Right kidney (tissue), 9 donors: ENCODE measurements around the gene ASB1.

Source experiments
- DNase-seq: peaks from one replicate; pipeline ENCODE4 v3.0.0-alpha.2; 2016
- long read RNA-seq, 8 donors: transcript quantifications; one replicate each; lab custom pipeline, GENCODE V29; 2026

ASB1 gene
- long read RNA-seq, donor 1, full-length matches to known transcripts, result 2 of 2 reads
- long read RNA-seq, donor 1, partial matches to known transcripts, result 0 of 2 reads
- long read RNA-seq, donor 1, other reads (novel, unspliced or antisense), result 0 of 2 reads
- long read RNA-seq, donor 2, full-length matches to known transcripts, result 2 of 2 reads
- long read RNA-seq, donor 2, partial matches to known transcripts, result 0 of 2 reads
- long read RNA-seq, donor 2, other reads (novel, unspliced or antisense), result 0 of 2 reads
- long read RNA-seq, donor 3, full-length matches to known transcripts, result 2 of 2 reads
- long read RNA-seq, donor 3, partial matches to known transcripts, result 0 of 2 reads
- long read RNA-seq, donor 3, other reads (novel, unspliced or antisense), result 0 of 2 reads
- long read RNA-seq, donor 4, full-length matches to known transcripts, result 1 of 1 reads
- long read RNA-seq, donor 4, partial matches to known transcripts, result 0 of 1 reads
- long read RNA-seq, donor 4, other reads (novel, unspliced or antisense), result 0 of 1 reads
- long read RNA-seq, donor 5, full-length matches to known transcripts, result 3 of 3 reads
- long read RNA-seq, donor 5, partial matches to known transcripts, result 0 of 3 reads
- long read RNA-seq, donor 5, other reads (novel, unspliced or antisense), result 0 of 3 reads
- long read RNA-seq, donor 6, full-length matches to known transcripts, result 7 of 7 reads
- long read RNA-seq, donor 6, partial matches to known transcripts, result 0 of 7 reads
- long read RNA-seq, donor 6, other reads (novel, unspliced or antisense), result 0 of 7 reads
- long read RNA-seq, donor 7, full-length matches to known transcripts, result 4 of 4 reads
- long read RNA-seq, donor 7, partial matches to known transcripts, result 0 of 4 reads
- long read RNA-seq, donor 7, other reads (novel, unspliced or antisense), result 0 of 4 reads
- long read RNA-seq, donor 8, full-length matches to known transcripts, result 2 of 2 reads
- long read RNA-seq, donor 8, partial matches to known transcripts, result 0 of 2 reads
- long read RNA-seq, donor 8, other reads (novel, unspliced or antisense), result 0 of 2 reads

DNA sequence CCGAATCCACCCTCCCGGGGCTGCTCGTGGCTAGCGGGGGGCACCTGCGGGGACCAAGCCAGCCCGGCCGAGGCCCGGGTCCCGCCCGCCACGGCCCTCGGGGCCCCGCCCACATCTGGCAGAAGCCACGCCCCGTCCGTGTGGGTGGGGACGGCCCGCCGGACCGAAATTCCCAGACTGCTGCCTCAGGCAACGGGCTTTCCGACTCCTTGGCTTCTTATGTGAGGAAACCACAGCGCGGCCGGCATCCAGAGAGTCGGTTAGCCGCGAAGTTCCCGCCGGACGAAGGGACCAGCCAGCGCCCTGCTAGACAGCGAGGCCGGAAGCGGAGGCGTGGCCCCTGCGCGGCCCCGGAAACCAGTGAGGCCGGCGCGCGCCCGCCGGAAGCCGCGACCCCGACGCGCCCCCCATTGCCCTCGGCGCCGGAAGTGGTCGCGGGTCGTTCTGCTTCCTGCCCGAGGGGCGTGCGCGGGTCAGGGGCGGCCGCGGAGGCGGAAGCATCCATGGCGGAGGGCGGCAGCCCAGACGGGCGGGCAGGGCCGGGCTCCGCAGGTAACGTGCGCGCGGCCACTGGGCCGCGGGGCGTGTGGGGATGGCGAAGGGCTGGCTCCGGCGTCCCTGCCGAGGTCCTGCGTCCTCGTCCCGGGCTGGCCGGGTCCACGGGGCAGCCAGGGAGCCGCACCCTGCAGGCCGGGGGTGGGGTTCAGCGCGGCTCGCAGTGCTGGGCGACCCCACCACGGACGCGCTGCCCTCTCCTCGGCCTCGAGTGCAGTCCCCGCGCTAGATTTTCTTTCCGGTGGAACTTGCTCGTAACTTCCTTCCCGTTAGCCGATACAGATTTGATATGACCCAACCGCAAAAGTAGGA, at the start of gene ASB1:
ASB1 (plus strand) TSS at position 360 of the 867 bp plus-strand sequence; CDS start at position 504, 144 bp downstream.
- DNase-seq, result peak; percentile 98

- no peak for DNase-seq
Measured at GRCh38 chr2:238378230-238379095, 48.3 kb upstream of the ASB1 start.

GRCh38 chr2:238379096-238379810, 47.5 kb upstream of the ASB1 start:
- peak; percentile 9 for DNase-seq

DNA sequence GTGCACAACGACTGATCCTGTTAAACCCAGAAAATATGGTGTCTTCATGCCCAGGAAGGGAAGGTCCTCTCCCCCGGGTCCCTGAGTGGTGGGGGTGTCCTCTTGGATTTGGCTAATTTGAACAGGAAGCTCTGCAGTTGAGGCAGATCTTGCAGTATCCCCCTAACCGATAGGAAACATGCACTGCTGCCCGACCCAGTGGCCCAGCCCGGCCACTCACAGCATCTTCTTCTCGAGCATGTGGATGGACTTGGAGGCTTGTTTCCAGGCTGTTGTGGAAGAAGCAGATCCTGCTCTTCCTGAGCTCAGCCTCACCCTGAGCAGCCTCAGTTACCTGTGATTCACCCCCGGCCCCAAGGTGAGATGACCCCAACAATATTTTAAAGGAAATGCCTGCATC, 46.4 kb upstream of the ASB1 start:
- no peak for DNase-seq

GRCh38 chr2:238380785-238381184, 45.9 kb upstream of the ASB1 start:
- DNase-seq, result no peak

- no peak for DNase-seq
Measured at GRCh38 chr2:238381341-238382115, 45.2 kb upstream of the ASB1 start.

GRCh38 chr2:238382381-238382781, 44.3 kb upstream of the ASB1 start:
- DNase-seq, result no peak

- no peak for DNase-seq
Measured at GRCh38 chr2:238383135-238383534, 43.6 kb upstream of the ASB1 start.

GRCh38 chr2:238383743-238384380, 42.9 kb upstream of the ASB1 start:
- DNase-seq, result no peak

GRCh38 chr2:238387332-238387731, 39.4 kb upstream of the ASB1 start:
- no peak for DNase-seq

- DNase-seq, result no peak
Measured at GRCh38 chr2:238388794-238389193, 37.9 kb upstream of the ASB1 start.

DNA sequence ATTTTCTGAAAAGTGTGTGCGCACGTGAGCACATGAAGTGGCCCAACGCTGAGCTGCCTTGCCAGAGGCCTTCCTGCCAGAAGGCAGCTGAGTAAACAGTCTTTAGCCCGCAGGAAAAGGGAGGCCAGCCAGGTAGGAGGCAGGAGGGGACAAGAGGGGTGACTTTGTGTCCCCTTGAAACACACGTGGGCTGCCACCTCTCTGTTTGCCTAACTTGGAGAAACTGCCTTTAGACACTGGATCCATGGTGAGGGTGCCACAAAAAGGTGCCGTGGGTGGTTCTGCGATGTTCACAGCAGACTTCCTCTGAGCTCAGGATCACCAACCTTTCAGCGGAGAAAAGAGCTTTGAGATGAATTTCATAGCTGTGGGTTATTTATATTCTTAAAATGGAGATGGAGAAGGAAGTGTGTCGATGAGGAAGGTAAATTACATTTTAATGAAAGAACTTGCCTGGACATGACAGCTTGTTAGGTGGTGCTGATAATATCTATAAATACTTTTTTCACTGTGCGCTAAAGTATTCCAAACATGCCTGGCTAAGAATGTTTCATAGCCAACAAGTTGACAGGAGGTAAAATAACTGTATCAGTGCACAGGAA, 36.6 kb upstream of the ASB1 start:
- no peak for DNase-seq

DNA sequence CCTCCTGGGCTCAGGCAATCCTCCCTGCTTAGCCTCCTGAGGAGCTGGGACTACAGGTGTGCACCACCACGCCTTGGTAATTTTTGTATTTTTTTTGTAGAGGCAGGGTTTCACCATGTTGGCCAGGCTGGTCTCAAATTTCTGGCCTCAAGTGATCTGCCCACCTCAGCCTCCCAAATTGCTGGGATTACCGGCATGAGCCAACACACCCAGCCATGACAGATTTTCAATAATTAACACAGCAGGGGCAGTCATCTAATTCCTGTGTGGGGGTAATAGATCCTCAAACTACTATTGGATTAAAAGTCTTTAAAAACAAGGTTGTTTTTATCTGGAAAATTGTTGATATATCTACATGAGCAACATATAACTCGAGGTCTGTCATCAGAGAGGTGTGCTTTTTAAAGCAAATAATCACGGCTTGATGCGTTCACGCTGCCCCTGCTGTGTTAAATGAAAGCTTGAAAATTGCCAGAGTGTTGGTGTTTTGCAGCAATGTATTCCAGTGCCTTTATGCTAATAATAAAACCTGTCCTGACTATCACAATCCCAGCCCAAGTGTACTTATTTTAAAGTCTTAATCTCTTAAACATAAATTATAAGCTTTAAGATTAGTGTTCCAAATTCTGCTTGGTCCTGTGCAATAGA, 35.6 kb upstream of the ASB1 start:
- no peak for DNase-seq

- no peak for DNase-seq
Measured at GRCh38 chr2:238396663-238397062, 30.1 kb upstream of the ASB1 start.

DNA sequence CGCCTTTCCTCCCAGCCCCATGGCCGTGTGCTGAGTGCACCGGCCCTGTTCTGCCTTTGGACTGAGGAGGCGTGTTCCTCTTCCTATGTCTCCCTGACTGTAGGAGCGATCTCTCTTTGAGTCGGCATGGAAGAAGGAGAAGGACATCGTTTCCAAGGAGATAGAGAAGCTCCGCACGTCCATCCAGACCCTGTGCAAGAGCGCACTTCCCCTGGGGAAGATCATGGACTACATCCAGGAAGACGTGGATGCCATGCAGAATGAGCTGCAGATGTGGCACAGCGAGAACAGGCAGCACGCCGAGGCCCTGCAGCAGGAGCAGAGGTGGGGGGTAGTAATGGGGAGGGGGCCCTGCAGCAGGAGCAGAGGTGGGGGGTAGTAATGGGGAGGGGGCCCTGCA, 29.4 kb upstream of the ASB1 start:
- DNase-seq, result no peak

DNA sequence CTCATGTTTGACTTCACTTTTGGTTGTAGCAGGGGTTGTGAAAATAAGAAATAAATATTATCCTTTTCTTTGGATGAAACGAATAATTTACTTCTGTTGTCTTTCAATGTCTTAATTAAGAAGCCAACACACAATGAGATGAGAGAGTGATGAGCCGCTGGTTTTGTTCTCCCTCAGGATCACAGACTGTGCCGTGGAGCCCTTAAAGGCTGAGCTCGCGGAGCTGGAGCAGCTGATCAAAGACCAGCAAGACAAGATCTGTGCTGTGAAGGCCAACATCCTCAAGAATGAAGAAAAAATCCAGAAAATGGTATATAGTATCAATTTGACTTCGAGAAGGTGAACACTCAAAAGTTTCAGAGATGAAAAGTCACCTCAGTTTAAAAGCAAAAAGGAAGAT, 28.1 kb upstream of the ASB1 start:
- DNase-seq, result no peak

DNA sequence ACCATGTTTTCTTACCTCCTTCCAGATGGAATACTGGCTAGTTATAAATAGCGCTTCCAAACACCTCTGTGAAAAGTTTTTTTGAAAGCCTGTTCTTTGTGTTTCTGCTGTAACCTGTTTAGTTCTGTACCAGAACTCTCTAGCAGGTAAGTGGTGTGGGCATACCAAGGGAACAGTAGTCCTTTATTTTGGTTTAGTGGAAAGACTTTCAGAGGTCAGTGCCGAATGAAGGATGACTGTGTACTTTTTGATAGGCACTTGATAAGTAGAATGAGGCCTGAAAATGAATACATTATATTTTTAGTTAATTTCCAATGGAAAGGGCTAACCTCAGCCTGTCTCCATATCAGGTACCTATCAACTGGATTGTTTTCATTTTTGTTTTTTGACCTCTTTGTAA, 27.6 kb upstream of the ASB1 start:
- DNase-seq, result no peak

- DNase-seq, result no peak
Measured at GRCh38 chr2:238401551-238401950, 25.2 kb upstream of the ASB1 start.
